Epithelial cell of esophagus (primary cell): ENCODE measurements around the gene PAK4.

Source experiments
- DNase-seq: peaks from one replicate; pipeline ENCODE4 v3.0.0; 2010; ENCODE audit warnings: low read depth
- H3K4me3 ChIP-seq: 2 replicates; pipeline ENCODE4 v1.5.1; 2011; ENCODE audit warnings: mild to moderate bottlenecking, low read length, control low read depth
- TF ChIP-seq, protein P1 (sequence below): IDR thresholded peaks from 2 replicates; pipeline ENCODE4 v1.5.1; 2011; ENCODE audit warnings: low read depth, mild to moderate bottlenecking, low read length, control low read depth, inconsistent platforms; ENCODE audit not compliant: insufficient read depth; ENCODE audit errors: missing control alignments

Gene PAK4

DNA sequence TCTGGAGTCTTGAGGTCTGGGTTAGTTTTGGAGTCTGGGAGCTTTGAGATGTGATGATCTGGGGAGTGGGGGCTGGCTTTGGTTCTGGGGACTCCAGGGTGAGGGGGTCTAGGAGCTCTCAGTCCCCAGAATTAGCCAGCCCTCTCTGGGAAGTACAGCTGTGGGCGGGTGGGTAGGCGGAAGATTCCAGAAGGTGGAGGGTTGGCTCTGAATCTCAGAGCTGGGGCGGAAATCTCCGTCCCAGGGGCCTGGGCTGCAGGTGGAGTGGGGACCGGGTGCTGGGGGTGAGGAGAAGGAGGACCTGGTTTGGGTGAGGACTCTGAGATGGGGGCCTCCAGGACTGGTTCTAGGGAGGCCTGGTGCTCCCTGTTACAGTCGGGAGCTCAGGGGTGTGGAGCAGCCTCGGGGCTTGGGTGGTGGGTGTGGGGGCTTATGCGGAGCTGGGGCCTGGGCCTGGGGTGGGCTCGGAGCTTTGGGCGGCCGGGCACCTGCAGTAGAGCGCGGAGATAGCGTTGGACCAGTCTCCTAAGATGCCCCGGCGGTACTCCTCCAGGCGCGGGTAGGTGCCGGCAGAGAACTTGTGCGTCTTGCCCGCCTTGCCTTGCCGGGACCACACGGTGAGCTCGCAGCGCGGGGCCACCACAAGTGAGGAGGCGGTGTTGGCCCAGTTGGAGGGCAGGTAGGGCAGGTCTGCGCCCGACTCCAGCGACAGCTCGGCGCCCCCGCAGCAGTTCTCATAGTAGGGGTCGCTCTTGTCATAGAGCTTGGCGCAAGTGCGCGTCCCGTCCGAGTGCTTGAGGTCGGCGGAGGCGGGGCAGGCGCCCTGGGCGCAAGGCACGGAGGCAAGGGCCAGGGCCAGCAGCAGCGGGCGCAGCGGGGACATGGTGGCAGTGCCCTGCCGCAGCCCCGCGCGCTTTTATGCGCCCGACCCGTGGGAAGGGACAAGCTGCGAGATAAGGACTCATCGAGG lies 78.1 kb downstream of the PAK4 start, which contains the start of gene SYCN:
Gene SYCN (minus strand): TSS at position 892 of the 970 bp plus-strand sequence. CDS start 9 bp downstream, at position 883.
- TF ChIP-seq, protein P1, sequence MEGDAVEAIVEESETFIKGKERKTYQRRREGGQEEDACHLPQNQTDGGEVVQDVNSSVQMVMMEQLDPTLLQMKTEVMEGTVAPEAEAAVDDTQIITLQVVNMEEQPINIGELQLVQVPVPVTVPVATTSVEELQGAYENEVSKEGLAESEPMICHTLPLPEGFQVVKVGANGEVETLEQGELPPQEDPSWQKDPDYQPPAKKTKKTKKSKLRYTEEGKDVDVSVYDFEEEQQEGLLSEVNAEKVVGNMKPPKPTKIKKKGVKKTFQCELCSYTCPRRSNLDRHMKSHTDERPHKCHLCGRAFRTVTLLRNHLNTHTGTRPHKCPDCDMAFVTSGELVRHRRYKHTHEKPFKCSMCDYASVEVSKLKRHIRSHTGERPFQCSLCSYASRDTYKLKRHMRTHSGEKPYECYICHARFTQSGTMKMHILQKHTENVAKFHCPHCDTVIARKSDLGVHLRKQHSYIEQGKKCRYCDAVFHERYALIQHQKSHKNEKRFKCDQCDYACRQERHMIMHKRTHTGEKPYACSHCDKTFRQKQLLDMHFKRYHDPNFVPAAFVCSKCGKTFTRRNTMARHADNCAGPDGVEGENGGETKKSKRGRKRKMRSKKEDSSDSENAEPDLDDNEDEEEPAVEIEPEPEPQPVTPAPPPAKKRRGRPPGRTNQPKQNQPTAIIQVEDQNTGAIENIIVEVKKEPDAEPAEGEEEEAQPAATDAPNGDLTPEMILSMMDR: no peak

DNA sequence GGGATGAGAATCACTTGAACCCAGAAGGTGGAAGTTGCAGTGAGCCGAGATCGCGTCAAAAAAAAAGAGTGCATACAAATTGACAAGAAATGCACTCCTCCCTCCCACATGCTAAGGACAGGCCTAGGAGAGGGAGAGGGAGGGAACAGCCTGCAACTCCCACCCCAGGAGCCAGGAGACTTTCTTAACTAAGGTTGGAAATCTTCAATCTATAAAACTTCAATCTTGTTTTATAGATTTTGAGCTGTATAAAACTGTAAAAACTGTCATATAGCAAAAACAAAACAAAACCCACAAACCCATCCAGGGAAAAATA lies 79.8 kb downstream of the PAK4 start:
- H3K4me3 ChIP-seq: no peak overlapping the region
- TF ChIP-seq, protein P1: no peak
- no peak for DNase-seq

More for the DNA sequence above, 78.1 kb downstream of the PAK4 start, which contains the start of gene SYCN:
- DNase-seq: no peak
- no peak within 1 kb of the TSS for H3K4me3 ChIP-seq

DNA sequence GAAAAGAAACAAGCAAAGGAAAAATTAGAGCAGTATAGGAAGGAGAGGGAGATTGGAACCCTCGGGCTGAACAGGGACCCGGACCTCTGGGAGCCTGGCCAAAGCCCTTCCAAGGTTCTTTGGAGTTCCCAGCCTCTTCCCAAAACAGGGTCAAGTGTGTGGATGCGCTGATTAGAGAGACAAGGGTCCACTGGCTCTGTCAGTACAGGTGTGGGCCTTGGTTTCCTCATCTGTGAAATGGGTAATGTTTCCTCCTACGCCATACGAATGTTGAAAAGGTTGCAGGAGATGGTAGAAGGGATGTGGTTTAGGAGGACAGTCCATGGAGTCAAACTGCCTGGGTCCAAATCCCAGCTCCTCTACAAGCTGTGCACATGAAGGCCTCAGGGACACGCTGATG lies 80.5 kb downstream of the PAK4 start:
- H3K4me3 ChIP-seq: no peak overlapping the region
- TF ChIP-seq, protein P1: no peak
- no peak for DNase-seq

DNA sequence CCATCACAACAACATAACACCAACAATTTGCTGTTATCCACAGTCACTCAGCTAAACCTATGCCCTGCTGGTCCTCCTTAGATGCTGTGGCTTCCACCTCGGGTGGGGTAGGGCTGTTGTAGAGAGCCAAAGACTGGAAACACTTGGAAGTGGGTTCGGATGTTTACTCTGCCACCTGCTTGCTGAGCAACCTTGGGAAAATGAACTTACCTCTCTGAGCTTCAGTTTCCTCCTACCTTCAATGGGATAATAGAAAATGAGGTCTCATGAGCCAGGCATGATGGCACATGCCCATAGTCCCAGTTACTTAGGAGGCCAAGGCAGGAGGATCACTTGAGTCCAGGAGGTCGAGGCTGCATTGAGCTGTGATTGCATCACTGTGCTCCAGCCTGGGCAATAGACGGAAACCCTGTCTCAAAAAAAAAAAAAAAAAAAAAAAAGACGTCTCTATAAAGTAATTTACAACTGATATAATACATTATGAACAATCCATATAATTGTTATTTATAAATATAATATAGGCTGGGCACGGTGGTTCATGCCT lies 81.8 kb downstream of the PAK4 start:
- DNase-seq: no peak
- TF ChIP-seq, protein P1: no peak
- H3K4me3 ChIP-seq: no peak overlapping the region

DNA sequence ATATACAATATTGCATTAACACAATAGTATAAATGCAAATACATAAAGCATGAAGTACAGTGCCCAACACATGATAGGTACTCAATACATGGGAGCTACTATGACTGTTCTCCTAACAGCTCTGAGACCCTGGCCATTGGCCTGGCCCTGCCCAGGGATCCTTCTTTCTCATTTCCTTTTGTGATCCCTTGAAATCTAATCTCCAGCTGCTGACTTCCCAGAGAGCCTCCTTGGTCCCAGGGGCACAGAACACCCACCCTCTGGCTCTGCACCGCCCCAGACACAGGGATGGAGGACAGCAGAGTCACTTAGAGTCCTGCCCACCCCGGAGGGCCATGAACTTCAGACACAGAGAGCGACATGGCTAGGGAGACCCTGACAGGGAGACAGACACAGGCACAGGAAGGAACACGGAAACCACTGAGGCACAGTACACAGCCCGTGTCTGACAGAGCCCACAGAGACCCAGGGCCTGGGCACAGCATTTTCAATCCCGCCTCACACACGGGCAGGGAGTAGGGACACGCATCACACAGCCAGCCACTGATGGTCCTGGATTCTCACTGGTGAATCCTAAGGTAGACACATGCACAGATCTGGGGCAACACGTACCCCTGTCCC lies 82.7 kb downstream of the PAK4 start:
- TF ChIP-seq, protein P1: no peak
- no peak for DNase-seq
- H3K4me3 ChIP-seq: no peak overlapping the region

DNA sequence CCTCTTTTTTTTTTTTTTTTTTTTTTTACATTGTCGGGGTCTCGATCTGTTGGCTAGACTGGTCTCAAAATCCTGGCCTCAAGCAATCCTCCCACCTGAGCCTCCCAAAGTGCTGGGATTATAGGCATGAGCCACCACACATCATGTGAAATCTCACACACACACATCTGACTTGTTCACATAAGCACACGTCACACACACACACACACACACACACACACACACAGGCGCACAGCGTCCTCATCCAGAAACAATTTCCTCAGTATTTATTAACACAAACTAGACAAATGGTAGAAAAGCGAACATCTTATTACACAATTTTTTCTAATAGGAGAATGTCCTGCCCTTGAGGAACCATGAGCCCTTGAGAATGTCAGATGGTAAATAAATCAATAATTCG lies 83.6 kb downstream of the PAK4 start:
- DNase-seq: no peak
- TF ChIP-seq, protein P1: no peak
- H3K4me3 ChIP-seq: no peak overlapping the region
